NB4 (cell line): ENCODE data around the gene EPS15.
"Not testable (repeated sequence)": the region's sequence is repeated elsewhere in the genome, so short reads cannot be mapped to it uniquely, and the experiment has no call there.

Experiments used
- DNase-seq: peaks from one replicate; pipeline ENCODE4 v3.0.0; 2010; ENCODE audit warnings: low read depth
- H3K4me3 ChIP-seq: one replicate; pipeline ENCODE4 v1.5.1; 2011; ENCODE audit warnings: mild to moderate bottlenecking, low read depth, low read length, moderate library complexity
- CTCF ChIP-seq: IDR thresholded peaks from one replicate; pipeline ENCODE4 v1.5.1; 2012; ENCODE audit warnings: low read depth, low read length
- MAX ChIP-seq: IDR thresholded peaks from 2 replicates; pipeline ENCODE4 v1.6.1; 2011; ENCODE audit warnings: low read depth, low read length
- MYC ChIP-seq: IDR thresholded peaks from 2 replicates; pipeline ENCODE4 v1.6.1; 2011; ENCODE audit warnings: low read depth, low read length
- POLR2A ChIP-seq: IDR thresholded peaks from 2 replicates; pipeline ENCODE4 v1.6.1; 2011; ENCODE audit warnings: mild to moderate bottlenecking; ENCODE audit not compliant: insufficient read length; ENCODE audit errors: extremely low read depth

EPS15 gene

DNA sequence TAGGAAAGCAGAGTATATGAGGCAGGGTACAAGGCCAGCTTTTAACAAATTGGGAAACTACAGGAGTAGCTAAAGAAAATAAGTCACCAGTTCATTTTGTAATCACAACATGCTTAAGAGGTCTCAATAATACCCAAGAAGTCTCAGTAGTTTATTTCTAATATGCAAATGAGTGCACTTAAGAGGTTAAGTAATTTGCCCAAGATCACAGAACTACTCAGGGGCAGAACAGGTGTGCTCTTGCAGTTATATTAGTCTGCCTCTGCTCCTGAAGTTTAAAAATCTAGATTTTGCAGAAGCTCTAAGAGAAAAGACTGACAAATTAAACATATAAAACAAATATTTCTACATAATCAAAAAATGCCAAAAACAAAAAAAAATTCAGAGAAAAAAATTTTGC lies 6.9 kb downstream of the EPS15 start:
- no peak for DNase-seq
- TF ChIP-seq MAX (no peak), CTCF (no peak), POLR2A (no peak), MYC (no peak)
- no peak overlapping the region for H3K4me3 ChIP-seq

DNA sequence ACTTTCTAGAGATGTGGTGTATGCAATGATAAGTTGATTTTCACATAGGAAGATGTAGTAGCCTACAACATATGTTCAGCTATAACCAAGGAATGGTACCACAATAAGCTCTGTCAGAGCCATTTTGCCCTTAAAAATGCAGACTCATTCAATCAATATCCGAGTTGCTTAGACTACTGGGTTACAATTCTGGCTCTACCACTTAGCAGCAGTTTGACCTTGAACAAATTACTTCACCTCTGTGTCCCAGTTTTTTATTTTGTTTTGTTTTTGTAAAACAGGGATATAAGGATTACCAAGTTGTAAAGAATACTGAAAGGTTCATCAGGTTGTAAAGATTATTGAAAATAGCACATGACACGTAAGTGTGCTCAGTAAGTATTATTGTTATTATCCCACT lies 9.3 kb downstream of the EPS15 start:
- no peak for DNase-seq
- no peak overlapping the region for H3K4me3 ChIP-seq
- TF ChIP-seq MAX (no peak), CTCF (no peak), POLR2A (no peak), MYC (no peak)

DNA sequence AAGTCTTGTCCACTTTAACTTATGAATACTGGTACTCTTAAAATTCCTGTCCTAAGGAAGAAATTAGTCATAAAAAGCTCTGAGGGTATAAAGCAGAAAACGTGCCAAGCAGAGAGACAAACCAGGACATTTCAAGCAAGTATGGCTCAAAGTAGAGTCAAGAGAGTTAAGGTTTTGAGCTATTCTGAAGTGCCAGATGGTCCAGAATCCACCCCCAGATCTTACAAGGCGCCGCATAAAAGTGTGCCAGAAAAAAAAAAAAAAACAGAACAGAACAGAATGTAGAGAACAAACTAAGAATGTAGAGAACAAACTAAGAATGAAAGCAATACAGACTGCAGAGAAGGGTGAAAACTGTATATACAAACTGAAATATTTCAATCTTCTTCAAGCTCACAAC lies 12.5 kb downstream of the EPS15 start:
- no peak overlapping the region for H3K4me3 ChIP-seq
- DNase-seq = no peak

DNA sequence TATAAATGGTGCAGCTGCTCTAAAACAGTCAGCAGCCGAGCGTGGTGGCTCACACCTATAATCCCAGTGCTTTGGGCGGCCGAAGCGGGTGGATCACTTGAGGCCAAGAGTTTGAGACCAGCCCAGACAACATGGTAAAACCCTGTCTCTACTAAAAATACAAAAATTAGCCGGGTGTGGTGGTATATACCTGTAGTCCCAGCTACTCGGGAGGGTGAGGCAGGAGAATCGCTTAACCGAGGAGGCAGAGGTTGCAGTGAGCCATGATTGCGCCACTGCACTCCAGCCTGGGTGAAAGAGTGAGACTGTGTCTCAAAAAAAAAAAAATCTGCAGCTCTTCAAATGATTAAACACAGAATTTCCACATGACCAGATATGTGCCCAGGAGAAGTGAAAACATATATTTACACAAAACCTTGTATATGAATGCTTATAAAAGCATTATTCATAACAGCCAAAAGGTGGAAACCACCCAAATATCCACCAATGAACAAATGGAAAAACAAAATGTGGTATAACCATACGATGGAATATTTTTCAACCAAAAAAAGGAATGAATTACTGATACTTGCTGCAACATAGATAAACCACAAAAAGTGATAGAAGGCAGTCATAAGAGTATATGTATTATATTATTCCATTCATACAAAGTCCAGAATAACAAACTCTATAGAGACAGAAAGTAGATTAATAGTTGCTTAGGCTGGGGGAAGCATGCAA lies 14.1 kb downstream of the EPS15 start:
- no peak for DNase-seq
- H3K4me3 ChIP-seq = no peak overlapping the region
- TF ChIP-seq POLR2A = no peak
- no peak for TF ChIP-seq CTCF
- TF ChIP-seq MYC = no peak
- TF ChIP-seq MAX = no peak

More for the DNA sequence above, 12.5 kb downstream of the EPS15 start:
- no peak for TF ChIP-seq CTCF
- no peak for TF ChIP-seq POLR2A
- no peak for TF ChIP-seq MAX
- TF ChIP-seq MYC = no peak

- not testable (repeated sequence) for H3K4me3 ChIP-seq
- DNase-seq = peak; percentile 32
These were observed 17.8 kb downstream of the EPS15 start for GRCh38 chr1:51501218-51501630.

DNA sequence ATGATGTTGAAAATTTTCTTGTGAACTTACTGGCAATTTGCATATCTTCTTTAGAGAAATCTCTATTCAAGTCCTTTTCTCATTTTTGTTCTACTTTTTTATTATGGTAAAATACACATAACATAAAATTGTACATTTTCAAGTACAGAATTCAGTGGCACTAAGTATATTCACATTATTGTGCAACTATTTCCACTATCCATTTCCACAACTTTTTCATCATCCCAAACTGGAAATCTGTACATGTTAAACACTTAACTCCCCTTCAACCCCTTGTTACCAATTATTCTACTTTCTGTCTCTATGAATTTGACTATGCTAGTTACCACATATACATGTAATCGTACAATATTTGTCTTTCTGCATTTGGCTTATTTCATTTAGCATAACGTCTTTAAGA lies 19.4 kb downstream of the EPS15 start:
- no peak for DNase-seq
- TF ChIP-seq MAX = no peak
- no peak overlapping the region for H3K4me3 ChIP-seq

DNA sequence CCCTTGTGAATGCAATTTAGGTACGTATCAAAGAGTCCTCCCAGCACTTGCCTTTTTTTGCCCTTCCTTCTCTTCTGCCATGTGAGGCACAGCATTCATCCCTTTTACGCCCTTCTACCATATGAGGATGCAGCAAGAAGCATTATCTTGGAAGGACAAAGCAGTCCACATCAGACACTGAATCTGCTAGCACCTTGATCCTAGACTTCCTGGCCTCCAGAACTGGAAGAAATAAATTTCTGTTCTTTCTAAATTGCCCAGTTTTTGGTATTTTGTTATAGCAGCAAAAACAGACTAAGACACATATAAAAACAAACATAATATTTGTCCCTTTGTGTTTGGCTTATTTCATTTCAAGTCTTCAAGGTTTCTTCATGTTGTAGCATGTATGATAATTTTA lies 20.1 kb downstream of the EPS15 start:
- DNase-seq = no peak
- no peak overlapping the region for H3K4me3 ChIP-seq
- TF ChIP-seq POLR2A (no peak), MAX (no peak), CTCF (no peak)
